Germinal center (tissue), 1 donor: Measurements from ENCODE around the gene TNS3.

Experiments used
- DNase-seq: peaks from one replicate; pipeline ENCODE4 v3.0.0; 2012; ENCODE audit warnings: mixed read lengths, low spot score

The TNS3 gene

DNA sequence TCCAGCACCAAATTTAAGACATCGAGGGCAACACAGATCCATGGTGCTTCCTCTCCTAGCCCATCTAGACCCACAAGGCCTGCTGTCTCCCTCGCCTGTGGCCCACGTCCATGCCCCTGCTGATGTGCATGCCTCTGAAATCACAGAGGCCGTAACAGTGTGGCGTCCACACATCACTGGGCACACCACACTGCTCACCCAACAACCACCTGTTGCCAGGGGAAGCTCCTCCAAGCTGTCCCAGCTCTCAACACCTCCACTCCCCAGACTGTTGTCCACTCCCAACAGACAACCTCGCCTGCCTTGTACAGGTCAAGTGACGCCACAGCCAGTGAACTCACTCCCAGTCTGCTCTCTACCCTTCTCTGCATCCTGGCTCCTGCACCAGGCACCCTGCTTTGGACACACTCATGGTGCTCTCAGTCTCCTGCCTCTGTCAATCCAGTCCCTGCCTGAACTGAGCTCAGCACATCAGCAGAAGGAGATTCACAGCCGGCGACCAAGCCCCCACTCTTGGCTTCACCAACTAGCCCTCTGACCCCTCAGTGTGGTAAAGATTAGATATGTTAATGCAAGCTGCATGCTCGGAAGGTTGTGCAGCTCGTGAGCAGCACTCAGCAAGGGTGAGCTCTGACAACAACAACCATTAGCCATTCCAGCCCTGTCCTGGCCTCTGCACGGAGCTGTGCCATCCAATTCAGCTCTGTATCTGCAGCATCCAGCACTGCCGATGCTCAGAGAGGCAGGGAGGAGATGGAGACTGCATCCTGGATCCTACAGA is 197.0 kb downstream of the TNS3 start:
- no peak for DNase-seq

DNA sequence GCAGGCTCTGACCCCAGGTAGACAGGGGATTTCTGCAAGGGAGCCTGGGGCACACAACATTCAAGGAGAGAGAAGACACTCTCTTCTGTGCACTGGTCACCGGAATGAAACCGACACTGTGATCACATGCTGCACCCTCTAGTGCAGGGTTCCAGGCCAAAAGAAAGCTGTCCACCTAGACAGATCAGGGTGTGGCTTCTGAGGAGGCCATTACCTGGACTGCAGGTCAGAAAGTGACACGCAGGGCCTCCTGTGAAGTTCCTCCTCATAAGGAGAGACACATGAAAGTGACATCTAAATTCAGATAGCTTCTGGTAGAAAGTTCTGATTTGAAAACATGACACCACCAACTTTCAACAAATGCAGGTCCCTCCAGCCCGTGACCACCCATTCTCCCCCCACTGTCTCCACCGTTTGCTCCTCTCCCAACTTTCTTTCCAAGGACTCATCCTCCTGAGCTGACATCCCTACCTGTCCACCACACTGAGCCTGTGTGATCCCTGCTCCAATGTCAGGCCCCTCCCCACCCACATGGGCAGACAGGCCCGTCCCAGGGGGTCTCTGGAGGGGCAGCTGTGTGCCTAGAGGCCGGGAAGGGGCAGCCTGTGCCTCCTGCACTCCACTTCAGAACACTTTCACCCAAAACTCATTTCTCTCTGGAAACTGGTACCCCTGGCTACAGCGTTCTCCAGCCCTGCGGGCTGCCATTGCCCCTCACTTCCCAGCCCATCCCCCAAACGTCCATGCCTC is 198.0 kb downstream of the TNS3 start:
- no peak for DNase-seq

DNA sequence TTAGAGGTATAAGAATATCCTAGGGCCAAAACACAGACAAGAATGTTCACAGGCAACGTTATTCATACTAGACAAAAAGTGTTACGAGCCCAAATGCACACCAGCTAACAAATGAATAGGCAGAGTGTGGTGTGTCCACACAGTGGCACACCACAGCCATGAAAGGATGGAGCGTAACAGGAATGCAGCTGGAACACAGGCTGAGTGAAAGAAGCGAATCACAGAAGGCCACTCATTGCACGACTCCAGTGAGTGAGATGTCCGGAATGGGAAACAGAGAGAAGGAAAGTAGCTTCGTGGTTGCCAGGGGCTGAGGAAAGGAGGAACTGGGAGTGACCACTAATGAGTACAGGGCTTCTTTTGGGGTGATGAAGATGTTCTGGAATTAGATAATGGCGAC is 198.8 kb downstream of the TNS3 start:
- no peak for DNase-seq

DNA sequence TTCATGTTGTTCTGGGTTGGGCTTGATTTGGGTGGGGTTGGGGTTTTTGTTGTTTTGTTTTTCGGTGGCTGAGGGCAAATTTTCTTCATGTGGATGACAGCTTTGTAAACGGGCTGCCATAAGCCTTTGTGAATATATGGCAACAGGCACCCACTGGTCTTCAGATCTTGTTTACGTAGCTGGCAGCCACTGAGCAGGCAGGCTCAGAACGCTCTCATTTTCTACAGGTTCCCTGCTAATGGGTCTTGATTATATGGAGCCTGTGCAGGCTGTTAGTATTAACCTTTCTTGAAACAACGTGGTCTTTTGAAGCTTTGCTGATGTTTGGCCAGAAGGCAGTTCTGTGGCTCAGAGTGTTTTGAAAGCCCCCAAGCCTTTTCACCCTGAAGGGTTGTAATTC is 199.7 kb downstream of the TNS3 start:
- no peak for DNase-seq

DNA sequence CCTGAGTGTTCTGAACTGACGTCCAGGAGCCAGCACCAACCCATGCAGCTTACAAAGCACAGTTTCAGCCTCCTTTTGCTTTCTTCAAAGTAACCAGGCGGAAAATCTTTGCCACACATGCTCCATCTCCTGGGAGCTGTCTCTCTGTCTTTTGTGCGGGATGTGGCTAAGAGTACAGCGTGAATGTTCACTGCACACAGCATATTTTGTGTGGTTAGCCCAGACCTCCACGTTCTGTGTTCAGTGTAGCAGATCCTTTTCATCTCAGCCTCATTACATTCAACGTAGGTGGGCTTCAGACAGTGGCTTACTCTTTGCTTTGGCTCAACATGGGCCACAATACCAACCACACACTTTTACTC is 200.8 kb downstream of the TNS3 start:
- no peak for DNase-seq

GRCh38 chr7:47380325-47381133 is 201.4 kb downstream of the TNS3 start:
- DNase-seq = no peak

DNA sequence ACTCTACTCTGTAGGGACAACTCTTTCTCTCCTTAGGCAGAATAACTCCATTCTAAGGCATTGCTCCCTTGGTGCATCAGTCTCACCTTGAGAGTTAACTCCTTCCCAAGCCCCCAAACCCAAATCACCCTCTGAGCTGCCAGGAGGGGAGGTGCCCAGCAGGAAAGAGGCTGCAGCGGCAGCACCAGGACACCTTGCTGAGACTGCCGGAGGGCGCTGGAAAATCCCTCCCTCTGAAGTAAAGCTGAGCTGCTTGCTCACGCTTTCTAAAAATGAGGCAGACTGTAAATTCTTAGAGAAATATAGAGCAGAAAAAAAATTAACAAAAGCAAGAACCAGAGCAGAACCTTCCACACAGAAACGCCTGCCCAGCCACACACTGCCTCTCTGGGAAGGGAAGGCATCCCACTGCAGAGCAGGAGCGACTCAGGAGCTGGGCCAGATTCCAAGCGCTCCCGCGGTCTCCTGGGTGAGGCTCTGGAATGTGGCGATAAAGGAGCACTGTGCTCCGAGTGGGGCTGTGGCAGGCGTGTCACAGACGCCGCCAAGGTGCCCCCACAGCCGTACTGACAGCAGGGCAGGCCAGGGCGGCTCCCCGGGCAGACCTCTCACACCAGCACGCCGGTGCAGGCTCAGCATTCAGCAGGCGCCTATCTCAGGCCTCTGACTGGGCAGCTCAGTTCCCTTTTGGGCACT is 202.1 kb downstream of the TNS3 start:
- no peak for DNase-seq

GRCh38 chr7:47378728-47379395 is 203.0 kb downstream of the TNS3 start:
- no peak for DNase-seq

GRCh38 chr7:47377741-47378140 is 204.2 kb downstream of the TNS3 start:
- DNase-seq = no peak

DNA sequence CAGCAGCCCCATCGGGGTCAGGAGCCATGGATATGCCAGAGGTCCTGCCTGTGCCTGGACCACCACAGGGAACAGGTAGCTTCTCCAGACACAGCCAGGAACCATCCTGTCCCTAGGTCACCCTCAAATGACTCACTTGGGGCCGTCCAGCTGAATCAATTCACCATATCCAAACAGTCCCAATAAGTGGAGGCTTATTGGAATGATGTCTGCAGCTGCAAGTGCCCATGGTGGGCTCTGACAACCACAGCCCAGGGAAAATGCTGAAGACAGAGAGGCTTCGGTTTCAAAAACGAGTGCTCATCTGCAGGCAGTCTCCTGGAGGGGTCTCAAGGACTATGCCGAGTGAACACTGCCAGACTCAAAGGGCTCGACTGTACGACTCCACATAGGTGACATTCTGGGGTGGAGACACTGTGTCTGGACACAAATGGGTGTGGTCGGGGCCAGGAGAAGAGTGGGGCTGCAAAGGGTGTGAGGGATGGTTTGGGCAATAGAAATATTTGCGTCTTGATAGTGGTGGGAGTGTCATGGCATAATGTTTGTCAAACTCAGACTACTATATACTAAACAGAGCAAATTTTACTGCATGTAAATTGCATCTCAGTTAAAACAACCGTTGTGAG is 204.8 kb downstream of the TNS3 start:
- DNase-seq = no peak

- no peak for DNase-seq
Observed at GRCh38 chr7:47375121-47375938, 206.6 kb downstream of the TNS3 start.

DNA sequence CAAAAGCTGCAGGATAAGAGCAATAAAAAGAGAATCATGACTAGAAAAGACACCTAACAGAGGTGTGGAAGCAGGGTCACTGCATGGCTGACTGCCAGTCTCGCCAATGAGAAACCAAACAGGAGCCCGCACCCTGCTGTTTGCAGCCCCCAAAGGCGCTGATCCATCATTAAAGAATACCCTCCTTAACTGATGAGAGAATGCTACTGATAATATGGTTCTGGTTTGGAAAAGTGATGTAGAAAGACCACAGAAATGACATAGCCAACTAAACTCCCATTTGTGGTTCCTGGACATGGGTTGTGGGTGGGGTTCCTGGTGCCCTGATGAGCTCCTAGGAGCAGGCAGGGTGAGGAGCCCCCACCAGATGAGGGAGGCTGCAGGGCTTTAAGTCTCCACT is 207.4 kb downstream of the TNS3 start:
- no peak for DNase-seq

DNA sequence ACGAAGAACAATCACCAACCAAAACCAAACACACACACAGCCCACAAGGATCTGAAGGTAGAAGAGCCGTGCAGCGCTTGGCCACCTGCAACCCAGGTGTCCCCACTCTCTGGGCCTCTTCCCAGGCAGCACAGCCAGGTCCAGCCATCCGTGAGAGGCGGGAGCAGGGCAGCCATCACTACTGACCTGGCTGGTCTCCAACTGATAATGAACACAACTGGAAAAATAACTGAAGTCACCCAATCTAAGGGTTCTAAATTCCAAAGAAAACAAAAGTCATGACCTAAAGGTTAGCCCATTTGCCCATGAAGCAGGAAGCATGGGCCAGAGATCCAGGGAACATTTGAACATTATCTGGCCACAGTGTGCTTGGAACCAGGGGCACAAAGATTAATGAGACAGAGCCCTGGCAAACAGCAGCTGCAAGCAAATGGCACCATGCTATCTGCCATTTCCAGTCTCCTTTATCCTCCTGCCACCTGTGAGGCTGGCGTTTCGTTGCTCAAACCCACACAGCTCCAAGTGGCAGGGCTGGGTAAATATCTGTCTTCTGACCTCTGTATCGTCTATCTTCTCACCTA is 207.9 kb downstream of the TNS3 start:
- DNase-seq = no peak

GRCh38 chr7:47371733-47372368 is 210.1 kb downstream of the TNS3 start:
- no peak for DNase-seq

DNA sequence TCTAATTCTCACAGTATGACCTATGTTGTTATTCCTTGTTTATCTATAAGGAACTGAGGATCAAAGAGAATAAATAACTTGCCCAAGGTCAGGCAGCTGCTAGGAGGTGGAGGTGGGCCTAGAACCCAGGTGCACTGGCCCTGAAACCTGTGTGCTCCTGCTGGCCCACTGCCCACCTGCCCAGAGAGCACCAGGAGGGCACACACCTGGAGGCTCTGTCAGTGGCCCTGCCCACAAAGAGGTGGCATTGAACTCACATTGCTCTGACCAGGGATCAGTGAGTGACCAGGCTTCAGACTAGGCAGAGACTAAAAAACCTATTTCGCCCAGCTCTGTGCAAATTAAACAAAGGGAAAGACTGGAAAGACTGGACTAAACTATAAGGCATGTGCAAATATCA is 210.6 kb downstream of the TNS3 start:
- DNase-seq = no peak

- DNase-seq = no peak
Observed at GRCh38 chr7:47370461-47371042, 211.4 kb downstream of the TNS3 start.

GRCh38 chr7:47369736-47370135 is 212.2 kb downstream of the TNS3 start:
- DNase-seq = no peak

- no peak for DNase-seq
Observed at GRCh38 chr7:47368190-47368812, 213.6 kb downstream of the TNS3 start.

DNA sequence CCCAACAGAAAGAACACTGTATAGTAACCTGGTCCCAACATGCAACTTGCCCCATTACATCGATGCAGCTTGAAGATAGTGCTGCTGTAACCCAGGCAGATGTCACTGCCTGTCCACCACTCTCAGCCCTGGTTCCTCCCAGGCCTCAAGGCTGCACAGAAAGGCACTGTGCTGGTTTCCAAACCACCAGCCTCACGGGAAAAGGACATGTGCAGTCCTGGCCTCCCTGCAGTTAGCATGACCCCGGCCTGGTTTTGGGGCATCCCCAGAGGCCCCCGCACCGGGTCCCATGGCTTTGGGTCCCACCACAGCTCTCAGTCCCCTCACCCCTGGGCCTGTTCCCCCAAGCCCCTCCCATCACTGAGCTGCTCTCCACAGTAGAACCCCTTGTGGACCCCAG is 214.5 kb downstream of the TNS3 start:
- DNase-seq = no peak
